Hindlimb muscle (tissue), 1 donor: ENCODE results near the gene SEC14L1. TPM values are rescaled to one million over a fixed set of nuclear protein-coding genes. Genes with fewer than 3 reads are reported as not detected.
"Not testable (repeated sequence)": the region's sequence is repeated elsewhere in the genome, so short reads cannot be mapped to it uniquely, and the experiment has no call there.

Source experiments
- DNase-seq: peaks from one replicate; pipeline ENCODE4 v3.0.0-alpha.2; 2013
- polyA plus RNA-seq: library from polyadenylated mRNA; unstranded; fragments of 120-200 nt; gene quantifications from one replicate; pipeline ENCODE4 v1.2.1, GENCODE V29; 2013; ENCODE audit not compliant: insufficient read length

Gene SEC14L1
- 112 TPM for polyA plus RNA-seq

GRCh38 chr17:77140878-77141767 lies at the start of gene SEC14L1:
Gene SEC14L1 (plus strand): TSS chr17:77140969. CDS start chr17:77143597, 2,628 bp downstream.
- no peak for DNase-seq

- no peak for DNase-seq
Observed at GRCh38 chr17:77092025-77092424, 48.7 kb upstream of the SEC14L1 start.

DNA sequence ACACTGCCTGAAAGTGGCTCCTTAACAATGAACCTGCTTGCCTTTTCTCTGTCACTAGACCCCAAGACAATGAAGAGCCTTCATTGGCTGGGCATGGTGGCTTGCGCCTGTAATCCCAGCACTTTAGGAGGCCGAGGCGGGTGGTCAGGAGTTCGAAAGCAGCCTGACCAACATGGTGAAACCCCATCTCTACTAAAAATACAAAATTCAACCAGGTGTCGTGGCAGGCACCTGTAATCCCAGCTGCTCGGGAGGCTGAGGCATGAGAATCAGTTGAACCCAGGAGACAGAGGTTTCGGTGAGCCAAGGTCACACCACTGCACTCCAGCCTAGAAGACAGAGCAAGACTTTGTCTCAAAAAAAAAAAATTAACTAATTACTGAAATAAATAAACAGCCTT lies 45.3 kb upstream of the SEC14L1 start:
- DNase-seq = no peak

- DNase-seq = no peak
Observed at GRCh38 chr17:77096570-77097214, 44.1 kb upstream of the SEC14L1 start.

DNA sequence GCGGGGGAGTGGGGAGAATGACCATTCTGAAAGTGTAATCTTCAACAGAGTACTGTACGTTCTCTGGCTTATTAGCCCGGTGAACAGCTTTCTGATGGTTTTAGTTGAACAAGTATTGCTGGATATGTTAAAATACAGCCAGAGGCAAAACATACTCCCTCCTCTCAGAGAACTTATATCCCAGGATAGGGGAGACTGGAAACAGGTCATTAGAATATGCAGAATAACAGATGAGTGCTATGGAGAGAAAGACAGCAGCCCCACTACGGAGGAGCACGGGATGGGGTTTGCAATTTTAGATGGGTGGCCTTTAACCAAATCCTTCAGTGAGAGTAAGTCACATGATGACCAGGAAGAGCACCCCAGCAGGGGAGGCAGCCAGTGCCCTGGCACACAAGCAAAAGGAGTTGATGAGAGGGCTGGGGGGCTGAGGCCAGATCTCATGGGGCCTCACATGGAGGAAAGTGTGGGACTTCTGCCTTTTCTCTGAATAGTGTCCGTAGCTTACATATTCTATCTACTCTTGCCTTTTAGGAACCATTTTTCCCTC lies 43.1 kb upstream of the SEC14L1 start:
- DNase-seq = no peak

GRCh38 chr17:77098884-77099545 lies 41.8 kb upstream of the SEC14L1 start:
- DNase-seq = no peak

DNA sequence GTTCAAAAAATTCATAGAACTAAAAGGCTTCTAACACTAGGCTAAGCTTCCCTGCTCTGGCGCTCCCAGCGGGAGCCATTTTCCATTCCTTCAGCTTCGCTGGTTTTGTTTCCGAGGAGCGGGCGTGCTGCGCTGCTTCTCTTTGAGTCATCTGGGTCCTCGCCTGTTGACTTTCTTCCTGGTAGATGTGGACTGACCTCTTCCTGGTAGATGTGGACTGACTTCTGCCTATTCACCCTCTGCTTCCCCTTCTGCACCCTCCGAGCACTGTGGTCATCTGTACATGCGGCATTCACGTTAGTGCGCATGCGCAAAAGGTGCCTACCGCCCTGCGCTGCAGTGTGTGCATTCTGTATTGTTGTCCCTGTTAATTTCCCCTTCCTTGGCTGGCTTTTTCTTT lies 40.8 kb upstream of the SEC14L1 start:
- no peak for DNase-seq

- no peak for DNase-seq
Observed at GRCh38 chr17:77101521-77102410, 39.0 kb upstream of the SEC14L1 start.

DNA sequence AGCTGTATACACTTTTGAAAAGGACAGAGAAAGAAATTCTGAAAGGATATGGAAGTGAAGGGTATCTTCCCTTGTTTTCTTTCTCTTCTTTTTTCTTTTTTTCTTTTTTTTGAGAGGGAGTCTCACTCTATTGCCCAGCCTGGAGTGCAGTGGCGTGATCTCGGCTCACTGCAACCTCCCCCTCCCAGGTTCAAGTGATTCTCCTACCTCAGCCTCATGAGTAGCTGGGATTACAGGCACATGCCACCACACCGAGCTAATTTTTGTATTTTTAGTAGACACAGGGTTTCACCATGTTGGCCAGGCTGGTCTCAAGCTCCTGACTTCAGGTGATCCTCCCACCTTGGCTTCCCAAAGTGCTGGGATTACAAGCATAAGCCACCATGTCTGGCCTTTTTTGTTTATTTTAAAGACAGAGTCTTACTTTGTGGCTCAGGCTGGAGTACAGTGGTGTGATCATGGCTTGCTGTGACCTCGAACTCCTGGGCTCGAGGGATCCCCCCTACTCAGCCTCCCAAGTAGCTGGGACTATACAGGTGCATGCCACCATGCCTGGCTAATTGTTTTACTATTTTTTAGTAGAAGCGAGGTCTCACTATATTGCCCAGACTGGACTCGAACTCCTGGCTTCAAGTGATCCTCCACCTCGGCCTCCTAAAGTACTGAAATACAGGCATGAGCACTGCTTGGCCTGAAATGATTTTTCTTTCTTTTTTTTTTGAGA lies 38.2 kb upstream of the SEC14L1 start:
- not testable (repeated sequence) for DNase-seq

- no peak for DNase-seq
Observed at GRCh38 chr17:77105706-77106105, 35.1 kb upstream of the SEC14L1 start.

DNA sequence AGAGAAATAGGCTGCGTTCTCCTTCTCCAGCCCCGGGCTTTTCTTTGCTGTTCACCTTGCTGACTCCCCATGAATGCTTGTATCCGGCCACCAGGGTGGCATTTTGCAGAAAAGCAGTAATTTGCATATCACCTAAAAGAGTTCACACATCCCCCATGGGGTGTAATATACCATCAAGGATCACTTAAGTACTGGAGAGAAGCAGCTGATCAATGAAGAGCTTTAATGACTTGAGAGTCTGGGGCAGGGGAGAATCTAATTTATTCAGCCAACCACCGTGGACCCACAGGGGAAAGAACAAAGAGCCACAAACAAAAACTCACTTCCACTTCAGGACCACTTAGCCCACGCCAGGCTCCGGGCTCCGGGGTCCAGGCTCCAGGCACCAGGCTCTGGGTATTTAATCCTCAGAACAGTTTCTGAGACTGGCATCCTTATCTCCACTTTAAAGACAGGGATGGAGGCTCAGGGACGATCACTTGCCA lies 33.9 kb upstream of the SEC14L1 start:
- DNase-seq = no peak

DNA sequence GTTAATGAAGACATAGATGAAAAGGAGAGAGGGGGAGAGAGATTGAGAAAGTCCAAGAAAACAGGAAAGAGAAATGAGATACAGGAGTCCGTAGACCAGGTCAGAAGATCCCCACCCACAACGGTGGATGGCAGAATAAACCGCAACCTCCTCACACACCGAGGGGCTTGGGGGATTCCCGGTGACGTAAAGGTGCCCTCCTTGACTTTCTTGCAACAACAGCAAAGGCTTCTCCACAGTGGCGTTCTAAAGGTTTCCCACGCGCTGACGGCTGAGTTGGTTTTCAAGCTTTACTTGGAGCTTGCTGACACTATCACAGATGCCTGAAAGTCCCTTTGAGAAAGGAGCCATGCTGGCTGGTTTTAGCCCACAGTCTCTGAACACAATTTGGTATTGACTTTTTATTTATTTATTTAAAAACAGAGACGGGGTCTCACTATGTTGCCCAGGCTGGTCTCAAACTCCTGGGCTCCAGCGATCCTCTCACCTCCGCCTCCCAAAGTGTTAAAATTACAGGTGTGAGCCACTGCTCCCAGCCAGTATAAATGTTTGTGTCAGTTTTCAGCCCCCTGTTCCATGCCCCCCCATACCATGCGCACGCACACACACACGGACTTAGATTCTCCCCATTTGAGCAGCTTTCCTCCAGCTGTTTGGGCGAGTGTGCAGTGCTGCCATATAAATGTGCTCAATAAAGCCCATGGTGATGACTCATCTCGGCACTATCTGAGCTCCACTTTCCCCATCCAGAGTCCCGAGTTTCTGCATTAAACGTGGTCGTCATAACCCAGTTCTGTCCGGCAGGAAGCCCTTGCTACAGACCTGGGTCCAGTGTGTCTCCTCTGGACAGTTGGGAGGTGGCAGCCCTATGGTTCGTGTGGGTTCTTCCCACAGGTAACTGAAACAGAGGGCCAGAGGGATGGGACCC lies 33.0 kb upstream of the SEC14L1 start:
- no peak for DNase-seq

DNA sequence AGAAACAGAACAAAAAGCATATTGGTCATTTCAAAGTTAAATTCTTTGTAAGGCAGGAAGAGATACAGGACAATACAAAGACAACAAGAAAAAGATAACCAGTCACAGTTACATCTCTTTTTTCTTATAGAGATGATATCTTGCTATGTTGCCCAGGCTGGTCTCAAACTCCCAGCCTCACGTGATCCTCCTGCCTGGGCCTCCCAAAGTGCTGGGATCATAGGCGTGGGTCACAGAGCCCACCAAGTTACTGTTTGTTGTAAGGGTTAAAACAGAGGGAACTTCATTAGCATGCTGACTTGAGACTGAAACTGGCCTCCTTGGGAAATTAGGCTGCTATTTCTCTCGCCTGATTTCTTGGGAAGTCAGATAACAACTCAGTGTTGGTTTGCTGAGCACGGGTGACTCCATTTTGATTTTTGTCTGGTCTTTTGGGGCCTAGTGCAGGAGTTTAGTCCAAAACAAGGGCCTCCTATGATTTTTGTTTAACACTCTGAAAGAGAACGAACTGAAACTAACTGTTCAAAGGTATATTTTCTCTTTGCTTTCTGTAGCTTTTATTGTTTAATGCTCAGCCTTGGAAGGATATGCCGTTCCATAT lies 31.5 kb upstream of the SEC14L1 start:
- DNase-seq = no peak

GRCh38 chr17:77109764-77110359 lies 30.9 kb upstream of the SEC14L1 start:
- no peak for DNase-seq

GRCh38 chr17:77111165-77111933 lies 29.4 kb upstream of the SEC14L1 start:
- not testable (repeated sequence) for DNase-seq

GRCh38 chr17:77111934-77112296 lies 28.9 kb upstream of the SEC14L1 start:
- DNase-seq = no peak

- DNase-seq = no peak
Observed at GRCh38 chr17:77115510-77115909, 25.3 kb upstream of the SEC14L1 start.

- DNase-seq = no peak
Observed at GRCh38 chr17:77115947-77116346, 24.8 kb upstream of the SEC14L1 start.
